T47D (cell line): ENCODE results near the gene ADAM23.

ENCODE experiments used
- DNase-seq, 2 experiments: peaks; one replicate each; pipeline versions ENCODE4 v3.0.0 to v3.0.0-alpha.2; 2011 to 2012; ENCODE audit warnings: low read depth in 1 of 2, low spot score in 1 of 2
- JUND ChIP-seq: IDR thresholded peaks from 2 replicates; pipeline ENCODE4 v1.6.1; 2012; ENCODE audit warnings: low read depth
- in situ Hi-C: cut with HindIII; loops from 2 replicates; pipeline ENCODE4 v1.10.0; 2016; ENCODE audit warnings: low sequenced_read_pairs, low pct_unique_long_range_greater_than_20kb

Gene ADAM23

GRCh38 chr2:206563374-206563773 lies 120.0 kb downstream of the ADAM23 start:
- TF ChIP-seq JUND, result no peak
- DNase-seq, result no peak
- in situ Hi-C loops, result no loop called here

DNA sequence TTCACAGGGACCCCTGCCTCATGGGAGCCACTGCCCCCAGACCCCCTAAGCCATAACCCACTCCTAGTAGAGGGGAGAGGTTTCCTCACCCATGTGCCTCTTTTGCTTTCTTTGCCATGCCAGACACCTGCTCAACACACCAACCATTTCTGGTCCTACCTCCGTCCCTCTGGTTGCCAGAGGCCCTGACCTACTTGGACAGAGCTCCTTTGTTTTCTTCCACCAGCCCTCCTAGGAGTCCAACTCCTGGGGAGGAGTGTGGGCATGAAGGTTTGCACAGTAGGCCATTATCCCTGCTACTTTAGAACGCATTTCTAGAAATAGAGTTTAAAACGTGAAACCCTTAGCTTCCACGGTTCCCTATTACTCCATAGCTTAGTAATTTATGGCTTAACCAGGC lies 122.3 kb downstream of the ADAM23 start:
- DNase-seq, result no peak
- in situ Hi-C loops, result no loop called here
- TF ChIP-seq JUND, result no peak

DNA sequence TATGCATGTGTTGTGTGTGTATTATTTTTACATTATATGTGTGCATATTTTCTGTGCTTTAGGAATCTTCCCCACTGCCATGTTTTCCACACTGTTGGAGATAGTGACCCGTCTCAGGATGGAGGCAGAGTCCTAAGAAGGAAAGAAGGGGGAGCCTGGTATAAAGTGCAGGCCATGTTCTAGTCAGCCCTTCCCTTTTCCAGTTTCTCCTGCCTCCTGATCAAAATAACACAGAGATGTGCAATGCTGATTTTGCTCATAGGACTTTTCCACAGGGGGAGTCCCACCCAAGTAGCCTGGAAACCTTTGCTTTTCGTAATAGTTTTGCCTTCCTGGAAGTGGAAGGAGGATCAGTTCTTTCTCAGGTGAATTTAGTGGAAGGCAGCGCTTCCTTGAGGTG lies 126.1 kb downstream of the ADAM23 start:
- DNase-seq, result no peak
- no peak for TF ChIP-seq JUND
- in situ Hi-C loops, result no loop called here

DNA sequence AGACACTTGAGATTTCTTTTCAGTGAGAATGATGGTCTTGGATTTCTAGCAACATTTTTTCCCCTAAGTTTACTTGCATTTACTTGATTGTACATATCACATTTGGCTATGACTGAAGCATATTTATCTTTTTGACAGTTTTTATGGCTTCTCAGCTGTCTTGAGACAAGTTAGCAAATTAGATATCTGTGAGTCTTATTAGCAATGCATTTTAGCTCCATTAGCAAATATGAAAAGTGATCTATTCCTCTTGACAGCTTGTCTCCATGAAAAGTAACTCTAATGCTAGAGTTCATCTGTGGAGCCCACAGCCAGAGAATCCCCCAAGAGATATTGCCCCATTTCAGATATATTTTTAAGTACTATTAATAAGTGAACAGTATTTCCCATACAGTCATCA lies 126.9 kb downstream of the ADAM23 start:
- no peak for DNase-seq
- in situ Hi-C loops, result no loop called here
- no peak for TF ChIP-seq JUND

DNA sequence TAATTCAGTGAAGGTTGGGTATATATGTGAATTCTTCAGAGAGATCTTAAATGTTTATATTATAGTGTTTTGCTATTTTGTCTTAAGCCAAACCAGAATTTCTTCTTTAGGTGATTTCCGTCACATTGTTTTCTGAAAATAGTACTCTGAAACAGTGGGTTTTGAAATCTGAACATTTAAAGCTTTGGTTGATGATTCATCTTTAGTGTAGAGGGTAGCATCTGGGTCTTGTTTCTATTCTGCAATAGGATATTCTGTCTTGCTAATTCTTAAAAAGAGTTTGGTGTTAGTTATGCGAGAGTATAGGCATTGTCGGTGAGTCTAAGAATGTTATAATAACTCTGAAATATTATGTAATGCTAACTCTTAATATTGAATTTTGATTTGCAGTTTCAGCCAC lies 129.4 kb downstream of the ADAM23 start:
- DNase-seq, result no peak
- TF ChIP-seq JUND, result no peak
- in situ Hi-C loops, result no loop called here

- no peak for DNase-seq
- in situ Hi-C loops, result no loop called here
- no peak for TF ChIP-seq JUND
Measured at GRCh38 chr2:206573793-206574192, 130.5 kb downstream of the ADAM23 start.

- TF ChIP-seq JUND, result no peak
- no peak for DNase-seq
Measured at GRCh38 chr2:206584323-206585116, 141.2 kb downstream of the ADAM23 start.

DNA sequence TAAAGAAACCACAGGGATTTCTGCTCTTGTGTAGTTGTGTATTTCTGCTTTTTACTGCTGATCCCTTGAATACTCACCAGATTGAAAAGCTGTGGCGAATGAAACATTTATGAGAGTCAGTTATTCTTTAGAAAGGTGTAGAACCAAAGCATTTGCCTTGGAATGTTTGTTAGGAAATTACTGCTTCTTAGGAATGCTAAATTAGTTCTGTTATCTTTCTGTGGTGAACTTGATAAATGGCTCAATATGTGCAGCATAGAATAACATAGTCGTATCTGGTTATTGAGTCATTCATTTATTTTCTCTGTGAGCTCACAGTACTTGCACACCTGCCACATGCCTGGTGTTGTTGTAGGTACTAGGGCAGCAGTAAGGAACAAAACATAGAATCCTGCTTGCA lies 142.0 kb downstream of the ADAM23 start:
- in situ Hi-C loops, result no loop called here
- no peak for DNase-seq

More at GRCh38 chr2:206584323-206585116, 141.2 kb downstream of the ADAM23 start:
- in situ Hi-C loops, result no loop called here

DNA sequence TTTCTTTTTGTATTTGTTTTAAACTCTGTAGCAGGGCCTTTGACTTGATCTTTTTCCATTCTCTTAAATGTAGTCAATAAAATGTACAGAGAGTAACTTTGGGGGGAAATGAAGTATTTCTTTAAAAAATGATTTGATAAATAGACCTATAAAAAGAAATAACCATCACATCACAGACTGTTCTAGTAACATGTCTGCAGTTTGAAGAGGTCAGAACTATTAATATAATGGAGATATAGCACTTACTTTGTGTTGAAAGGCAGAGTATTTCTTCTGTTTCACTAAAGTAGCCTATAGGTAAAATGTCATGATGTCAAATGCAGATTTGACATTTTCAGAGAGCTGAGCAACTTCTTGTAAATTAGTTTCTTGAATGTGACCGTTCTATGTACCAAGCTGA lies 143.3 kb downstream of the ADAM23 start:
- DNase-seq, result no peak
- in situ Hi-C loops, result no loop called here
- no peak for TF ChIP-seq JUND

More for the DNA sequence above, 142.0 kb downstream of the ADAM23 start:
- TF ChIP-seq JUND, result no peak

DNA sequence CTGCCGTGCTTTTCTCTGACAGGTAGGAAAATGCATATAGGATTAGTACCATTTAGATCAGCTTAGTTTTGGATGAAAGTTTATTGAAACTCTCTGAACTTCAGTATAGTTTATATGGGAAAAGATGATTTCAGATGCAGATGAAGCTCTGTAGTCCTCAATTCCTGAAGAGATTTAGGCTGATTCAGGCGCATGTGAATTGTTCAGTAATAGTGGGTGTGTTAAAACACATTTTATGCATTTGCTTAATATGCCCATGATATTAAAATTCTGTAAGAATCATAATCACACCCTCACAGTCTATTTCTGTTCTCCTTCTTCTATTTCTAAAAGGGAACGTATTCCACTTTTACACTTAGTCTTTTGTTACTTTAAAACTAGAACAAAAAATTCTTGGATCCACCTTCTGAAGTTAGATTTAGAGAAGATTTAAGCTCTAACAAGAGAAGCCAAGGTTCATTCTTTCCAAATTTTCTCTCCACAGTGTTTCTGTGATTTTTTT lies 154.4 kb downstream of the ADAM23 start:
- no peak for DNase-seq
- TF ChIP-seq JUND, result no peak
- in situ Hi-C loops, result no loop called here

DNA sequence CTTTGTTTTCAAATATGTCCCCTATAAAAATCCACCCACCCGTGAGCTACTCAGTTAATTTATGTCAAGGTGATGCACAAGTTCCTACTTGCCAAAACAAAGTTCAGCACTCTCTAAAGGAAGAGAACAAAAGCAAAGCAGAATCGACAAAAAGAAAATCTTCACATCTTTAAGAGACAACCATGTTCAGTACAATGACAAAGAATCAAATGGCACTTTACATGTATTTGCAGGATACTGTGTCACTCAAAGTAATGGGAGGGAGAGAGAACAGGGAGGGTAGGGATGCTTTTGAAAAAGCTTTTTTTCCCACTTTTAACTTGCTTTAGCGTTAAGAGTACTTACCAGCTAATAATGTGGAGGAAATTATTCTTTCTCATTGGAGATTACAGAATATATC lies 159.9 kb downstream of the ADAM23 start:
- DNase-seq, result no peak
- TF ChIP-seq JUND, result no peak
- in situ Hi-C loops, result no loop called here

DNA sequence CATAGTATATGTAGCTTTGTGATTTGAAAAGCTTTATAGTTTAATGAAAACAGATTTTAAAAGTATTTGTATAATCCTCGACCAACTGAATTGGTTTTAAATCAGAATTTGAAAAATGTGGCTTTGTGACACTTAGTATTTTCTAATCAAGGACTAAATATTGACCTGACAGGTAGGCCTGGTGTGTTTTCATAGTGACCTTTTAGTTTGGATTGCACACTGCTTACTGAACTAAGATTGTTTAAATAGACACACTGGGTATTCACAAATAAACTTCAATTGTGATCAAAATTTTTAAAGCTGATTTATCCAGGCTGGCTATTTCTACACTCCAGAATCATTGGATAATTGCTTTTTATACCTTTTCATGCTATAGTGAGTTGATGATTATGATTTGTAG lies 167.1 kb downstream of the ADAM23 start:
- DNase-seq, result no peak
- TF ChIP-seq JUND, result no peak
- in situ Hi-C loops, result no loop called here

- in situ Hi-C loops, result no loop called here
- DNase-seq, result no peak
- no peak for TF ChIP-seq JUND
Measured at GRCh38 chr2:206611191-206611590, 167.9 kb downstream of the ADAM23 start.

DNA sequence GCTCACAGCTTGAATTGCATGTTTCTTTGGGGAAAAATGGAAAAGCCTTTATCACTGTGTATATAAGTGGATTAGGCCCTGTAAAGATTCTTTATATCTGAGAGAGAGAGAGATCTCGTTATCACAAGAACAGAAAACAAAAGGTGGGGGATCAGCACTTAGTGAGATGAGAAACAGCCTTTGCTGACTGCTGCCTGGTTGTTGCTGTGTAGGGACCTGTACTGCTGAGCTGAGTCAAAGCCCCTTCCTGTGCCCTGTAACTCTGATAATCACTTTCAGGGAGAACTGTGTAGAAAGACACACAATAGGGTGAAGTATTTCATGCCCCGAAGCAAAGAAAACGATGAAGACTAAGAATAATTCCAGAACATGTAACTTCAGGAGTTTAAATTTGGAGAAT lies 168.4 kb downstream of the ADAM23 start:
- no peak for TF ChIP-seq JUND
- DNase-seq, result no peak
- in situ Hi-C loops, result no loop called here
